ENCODE data around the gene PBRM1.

PBRM1 gene

DNA sequence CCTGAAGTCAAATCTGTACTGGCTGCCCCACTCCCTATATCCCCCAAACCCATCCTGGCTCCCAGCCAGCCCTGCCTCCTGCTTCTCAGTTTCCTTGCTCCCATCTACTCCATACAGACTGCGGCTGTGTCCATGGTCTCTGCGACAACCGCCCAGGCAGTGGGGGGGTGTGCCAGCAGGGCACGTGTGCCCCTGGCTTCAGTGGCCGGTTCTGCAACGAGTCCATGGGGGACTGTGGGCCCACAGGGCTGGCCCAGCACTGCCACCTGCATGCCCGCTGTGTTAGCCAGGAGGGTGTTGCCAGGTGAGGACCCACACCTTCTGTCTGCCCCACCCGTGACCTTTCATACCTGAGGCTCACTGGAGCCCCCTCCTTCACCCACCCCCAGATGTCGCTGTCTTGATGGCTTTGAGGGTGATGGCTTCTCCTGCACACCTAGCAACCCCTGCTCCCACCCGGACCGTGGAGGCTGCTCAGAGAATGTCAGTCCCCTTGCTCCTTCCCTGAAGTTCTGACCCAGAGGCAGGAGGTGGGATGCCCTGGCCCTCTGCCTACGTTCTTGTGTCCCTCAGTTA, 175.9 kb downstream of the PBRM1 start:
- DNase-seq (ENCODE audit: low read depth): no peak

DNA sequence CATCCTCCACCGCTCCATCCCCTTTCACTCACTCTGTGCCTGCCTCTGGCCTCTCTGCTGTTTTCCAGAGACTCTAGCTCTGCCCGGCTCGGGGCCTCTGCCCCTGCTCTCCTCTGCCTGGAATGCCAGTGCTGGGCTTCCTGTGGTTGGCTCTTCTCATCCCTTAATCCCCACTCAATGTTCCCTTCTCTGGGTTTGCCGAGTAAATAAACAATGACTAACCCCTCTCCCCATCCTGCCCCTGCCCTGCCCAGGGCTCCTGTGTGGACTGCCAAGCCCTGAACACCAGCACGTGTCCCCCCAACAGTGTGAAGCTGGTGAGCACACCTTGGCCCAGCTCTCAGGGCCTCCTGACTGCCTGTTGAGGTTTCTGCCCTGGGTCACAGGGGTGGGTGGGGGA, 178.4 kb downstream of the PBRM1 start:
- no peak for DNase-seq (ENCODE audit: low read depth)

DNA sequence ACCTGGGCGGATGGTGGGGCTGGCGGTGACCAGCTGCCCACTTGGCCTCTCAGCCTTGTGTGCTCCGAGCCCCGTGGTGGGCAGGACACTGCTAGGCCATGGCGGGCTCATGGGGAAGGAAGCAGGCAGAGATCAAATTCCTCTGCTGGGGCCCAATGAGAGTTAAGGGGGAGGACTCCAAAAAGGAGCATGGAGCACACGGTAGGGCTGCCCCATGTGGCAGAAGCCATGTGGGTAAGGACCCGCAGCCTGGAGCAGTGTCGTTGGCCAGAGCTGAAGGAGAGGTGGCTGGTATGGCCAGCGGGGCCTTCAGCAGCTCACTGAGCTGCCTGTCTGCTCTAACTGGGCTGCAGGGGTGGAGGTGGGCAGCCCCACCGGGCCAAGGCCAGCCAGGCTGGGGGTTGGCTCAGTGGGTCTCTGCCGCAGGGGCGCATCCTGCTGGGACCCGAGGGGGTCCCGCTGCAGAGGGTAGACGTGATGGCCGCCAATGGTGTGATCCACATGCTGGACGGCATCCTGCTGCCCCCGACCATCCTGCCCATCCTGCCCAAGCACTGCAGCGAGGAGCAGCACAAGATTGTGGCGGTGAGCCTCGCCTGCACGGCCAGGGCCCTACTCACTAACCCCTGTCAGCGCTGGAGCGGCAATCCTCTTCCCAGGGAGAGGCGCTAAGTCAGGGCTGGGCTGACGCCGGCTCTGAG, 179.3 kb downstream of the PBRM1 start:
- DNase-seq (ENCODE audit: low read depth): no peak

DNA sequence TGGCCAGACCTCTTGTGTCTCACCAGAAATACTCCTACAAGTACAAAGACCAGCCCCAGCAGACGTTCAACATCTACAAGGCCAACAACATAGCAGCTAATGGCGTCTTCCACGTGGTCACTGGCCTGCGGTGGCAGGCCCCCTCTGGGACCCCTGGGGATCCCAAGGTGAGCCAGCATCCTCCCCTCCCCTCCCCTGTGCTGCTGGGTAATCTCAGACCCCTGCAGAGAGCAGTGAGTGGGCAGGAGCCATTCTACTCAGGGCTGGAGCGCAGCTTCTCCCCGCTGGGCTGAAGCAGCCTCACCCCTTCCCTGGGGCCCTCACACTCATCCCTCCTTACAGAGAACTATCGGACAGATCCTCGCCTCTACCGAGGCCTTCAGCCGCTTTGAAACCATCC, 180.7 kb downstream of the PBRM1 start:
- DNase-seq (ENCODE audit: low read depth): no peak

DNA sequence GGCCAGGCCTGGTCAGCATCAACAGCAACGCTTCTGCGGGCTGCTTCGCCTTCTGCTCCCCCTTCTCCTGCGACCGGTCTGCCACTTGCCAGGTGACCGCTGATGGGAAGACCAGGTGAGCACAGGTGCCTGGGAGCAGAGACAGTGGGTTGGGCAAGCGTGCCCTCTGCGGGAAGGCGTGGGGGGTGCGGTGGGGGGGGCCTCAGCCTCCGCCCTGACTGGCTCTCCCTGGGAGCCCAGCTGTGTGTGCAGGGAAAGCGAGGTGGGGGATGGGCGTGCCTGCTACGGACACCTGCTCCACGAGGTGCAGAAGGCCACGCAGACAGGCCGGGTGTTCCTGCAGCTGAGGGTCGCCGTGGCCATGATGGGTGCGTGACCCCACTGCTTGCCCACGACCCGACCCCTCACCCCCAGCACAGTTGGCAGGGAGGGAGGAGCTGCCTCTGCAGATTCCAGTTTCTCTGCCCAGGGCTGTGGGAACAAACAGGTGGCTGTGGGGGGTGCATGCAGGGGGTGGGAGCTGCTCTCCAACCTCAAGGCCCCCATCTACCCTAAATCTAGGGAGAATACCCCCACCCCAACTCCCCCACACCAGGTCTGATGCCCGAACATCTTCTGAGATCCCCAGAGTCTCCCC, 181.8 kb downstream of the PBRM1 start:
- no peak for DNase-seq (ENCODE audit: low read depth)

DNA sequence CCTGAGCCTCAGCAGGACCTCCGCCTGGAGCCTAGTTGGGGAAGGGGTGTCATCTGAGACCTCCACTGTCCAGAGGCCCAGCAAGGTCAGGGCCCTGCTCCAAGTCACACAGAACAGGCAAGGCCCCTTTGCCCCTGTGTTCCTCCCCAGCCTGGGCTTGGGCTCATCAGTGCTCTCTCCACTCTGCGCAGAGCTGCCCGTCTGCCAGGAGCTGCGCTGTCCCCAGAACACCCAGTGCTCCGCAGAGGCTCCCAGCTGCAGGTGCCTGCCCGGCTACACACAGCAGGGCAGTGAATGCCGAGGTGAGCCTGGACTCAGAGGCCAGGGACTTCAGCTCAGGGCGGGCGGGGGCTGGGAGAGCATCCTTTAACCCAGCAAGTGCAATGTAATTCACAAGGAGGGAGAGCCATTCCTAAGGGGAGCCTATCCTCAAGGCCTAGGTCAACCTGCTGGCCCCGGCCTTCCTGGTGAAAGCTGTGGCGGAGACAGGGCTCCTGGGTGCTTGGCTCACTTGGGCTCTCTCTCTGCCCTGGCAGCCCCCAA, 182.8 kb downstream of the PBRM1 start:
- no peak for DNase-seq (ENCODE audit: low read depth)

DNA sequence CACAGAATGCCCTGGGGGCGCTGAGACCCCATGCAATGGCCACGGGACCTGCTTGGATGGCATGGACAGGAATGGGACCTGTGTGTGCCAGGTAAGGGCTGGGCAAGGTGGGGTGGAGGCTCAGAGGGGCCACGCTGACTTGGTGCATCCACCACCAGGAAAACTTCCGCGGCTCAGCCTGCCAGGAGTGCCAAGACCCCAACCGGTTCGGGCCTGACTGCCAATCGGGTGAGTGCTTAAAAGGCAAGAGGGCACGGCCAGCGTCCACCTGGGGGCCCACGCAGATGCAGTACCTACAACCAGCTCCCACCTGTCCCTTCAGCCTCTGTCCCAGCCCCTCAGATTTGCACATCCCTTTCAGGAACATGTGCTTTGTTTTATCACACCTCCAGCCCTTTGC, 183.7 kb downstream of the PBRM1 start:
- no peak for DNase-seq (ENCODE audit: low read depth)

DNA sequence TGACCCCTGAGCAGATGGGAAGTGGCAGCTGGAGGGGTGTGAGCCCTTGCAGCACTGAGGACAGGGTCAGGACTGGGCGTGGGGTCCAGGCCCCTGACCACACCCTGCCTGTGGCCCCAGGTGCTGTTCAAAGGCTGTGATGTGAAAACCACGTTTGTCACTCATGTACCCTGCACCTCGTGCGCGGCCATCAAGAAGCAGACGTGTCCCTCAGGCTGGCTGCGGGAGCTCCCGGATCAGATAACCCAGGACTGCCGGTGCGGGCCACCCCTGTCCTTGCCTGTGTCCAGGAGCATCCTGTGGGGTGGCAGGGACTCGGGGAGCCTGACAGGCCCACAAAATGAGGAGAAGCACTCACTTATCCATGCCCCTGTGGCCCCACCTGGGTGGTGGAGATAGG, 184.7 kb downstream of the PBRM1 start:
- no peak for DNase-seq (ENCODE audit: low read depth)

DNA sequence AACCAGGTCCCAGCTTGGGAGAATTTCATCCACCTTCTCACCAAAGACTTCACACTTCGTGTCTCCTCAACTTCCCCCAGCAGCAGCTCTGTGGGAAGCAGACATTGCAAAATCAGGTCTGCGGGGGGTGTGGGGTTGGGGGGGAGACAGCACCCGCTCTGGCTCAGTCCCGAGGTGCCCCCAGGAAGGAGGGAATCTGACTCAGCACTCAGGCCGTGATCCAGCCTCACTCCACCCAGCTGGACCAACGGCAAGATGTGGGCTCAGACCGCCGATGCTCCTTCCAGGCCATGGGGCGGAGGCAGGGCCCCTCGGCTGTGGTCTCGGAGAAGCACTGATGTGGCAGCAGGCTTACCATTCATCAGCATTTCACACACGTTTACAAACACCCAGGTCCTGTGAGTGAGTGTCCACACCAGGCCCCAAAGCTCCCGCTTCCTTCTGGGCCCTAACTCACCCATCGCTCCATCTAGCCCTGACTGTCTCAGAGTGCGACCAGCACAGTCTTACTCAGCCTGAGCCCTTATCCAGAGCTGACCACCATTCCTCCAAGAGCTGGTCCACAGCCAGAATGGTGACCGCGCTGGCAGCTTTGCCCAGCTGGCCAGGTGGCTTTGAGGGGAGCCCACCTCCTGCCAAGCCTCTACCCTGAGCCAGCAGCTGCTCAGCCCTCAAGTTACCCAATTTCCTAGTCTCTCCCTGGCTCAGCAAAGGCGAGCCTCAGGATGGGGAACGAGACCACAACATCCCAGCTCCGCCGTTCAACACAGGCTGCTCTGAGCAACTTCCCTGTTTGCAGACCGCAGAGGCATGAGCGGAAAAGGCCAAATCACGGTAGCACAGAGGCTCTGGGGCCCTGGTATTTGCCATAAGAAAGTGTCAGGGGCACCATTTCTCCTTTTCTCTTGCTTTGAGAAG, 187.3 kb downstream of the PBRM1 start:
- DNase-seq (ENCODE audit: low read depth): no peak

DNA sequence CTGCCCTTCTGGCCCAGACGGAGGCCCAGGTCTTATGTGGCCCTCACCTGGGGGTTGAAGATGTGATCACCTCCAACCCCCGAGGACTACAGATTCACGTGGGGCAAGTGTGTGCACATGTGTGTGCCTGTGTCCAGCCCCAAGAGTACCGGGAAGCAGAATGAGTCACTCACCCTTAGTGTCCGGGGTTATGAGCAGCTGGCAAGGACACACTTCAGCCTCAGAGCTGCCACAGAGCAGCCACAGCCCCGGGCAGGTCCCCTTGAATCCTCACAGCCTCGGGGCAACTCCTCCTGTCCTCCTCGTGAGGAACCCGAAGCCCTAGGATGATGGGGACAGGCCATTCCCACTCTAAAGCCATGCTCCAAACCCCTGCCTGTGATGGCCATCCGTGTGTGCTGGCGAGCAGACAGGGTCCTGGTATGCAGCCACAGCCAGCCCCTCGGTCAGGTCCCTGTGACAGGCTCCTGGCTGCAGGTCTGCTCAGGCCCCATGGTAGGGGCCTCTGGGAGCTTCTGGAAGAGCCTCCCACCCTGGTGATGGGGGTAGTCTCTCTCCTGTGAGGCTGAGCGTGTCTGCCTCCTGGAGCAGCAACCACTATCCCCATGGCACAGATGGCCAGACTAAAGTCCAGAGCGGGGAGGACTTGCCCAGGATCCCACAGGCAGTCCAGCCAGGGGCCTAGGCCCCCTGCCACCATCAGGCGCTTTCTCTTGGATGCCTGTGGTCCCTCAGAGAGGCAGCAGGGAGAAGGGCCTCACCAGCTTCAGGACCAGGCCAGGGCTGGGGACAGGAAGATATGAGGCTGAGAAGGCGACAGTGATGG, 189.7 kb downstream of the PBRM1 start:
- no peak for DNase-seq (ENCODE audit: low read depth)

Data from activated T-cell treated with anti-CD3 and anti-CD28 coated beads for 48 hours (primary cell).